Transverse colon (tissue), 3 donors: ENCODE measurements around the gene FXN.

Source experiments
- CTCF ChIP-seq, 5 experiments: fragments of 200-600 bp in 3 of 5; fragments of 450-650 bp in 2 of 5; sonication (generic) in 3 of 5; IDR thresholded peaks; 1 replicate in 2 of 5; 2 replicates in 3 of 5; pipeline ENCODE4 v1.5.1; 2016 to 2017; ENCODE audit warnings: antibody characterized with exemption in 5 of 5, inconsistent platforms in 3 of 5, mild to moderate bottlenecking in 2 of 5, moderate library complexity in 1 of 5
- POLR2A ChIP-seq: fragments of 450-650 bp; IDR thresholded peaks from one replicate; pipeline ENCODE4 v1.6.1; 2016; ENCODE audit warnings: antibody characterized with exemption, mild to moderate bottlenecking, moderate library complexity

- TF ChIP-seq CTCF (IDR thresholded peaks at IDR 0.05) (no peak), POLR2A (no peak)
These were observed 50.8 kb downstream of the FXN start for GRCh38 chr9:69086312-69086711.
